ENCODE data around the gene CELF2.

GRCh38 chr10:11087372-11087771 is 69.7 kb downstream of the CELF2 start:
- TF ChIP-seq CTCF (IDR thresholded peaks at IDR 0.05) (no peak), POLR2A (IDR thresholded peaks at IDR 0.05) (no peak)

All from thyroid gland (tissue), 4 donors.